OCI-LY3 (cell line): ENCODE results near the gene GPR87.

Source experiments
- H2AFZ ChIP-seq: fragments of 200-600, 300-600 bp; shearing (Covaris generic); 2 replicates; pipeline ENCODE4 v1.6.0; 2014; ENCODE audit warnings: antibody characterized with exemption, low read depth, low read length
- H3K27ac ChIP-seq: fragments of 200-600, 300-600 bp; sonication (generic); 2 replicates; pipeline ENCODE4 v1.5.1; 2014; ENCODE audit warnings: mild to moderate bottlenecking, low read length, moderate library complexity, mixed read lengths
- H3K27me3 ChIP-seq: fragments of 200-600, 300-600 bp; sonication (generic); 2 replicates; pipeline ENCODE4 v1.6.1; 2014; ENCODE audit warnings: low read depth, low read length, mixed read lengths
- H3K36me3 ChIP-seq: fragments of 200-600, 300-600 bp; sonication (generic); replicated peaks from 2 replicates; pipeline ENCODE3; 2014; ENCODE audit warnings: low read depth, low read length, mixed read lengths
- H3K4me1 ChIP-seq: fragments of 300-600, 200-600 bp; sonication (generic); 2 replicates; pipeline ENCODE4 v1.6.1; 2014; ENCODE audit warnings: low read length, mixed read lengths
- H3K4me2 ChIP-seq: fragments of 200-600, 300-600 bp; sonication (generic); 2 replicates; pipeline ENCODE4 v1.6.1; 2014; ENCODE audit warnings: low read length, mixed read lengths
- H3K4me3 ChIP-seq: fragments of 300-600, 200-600 bp; sonication (generic); 2 replicates; pipeline ENCODE4 v1.5.1; 2014; ENCODE audit warnings: antibody characterized with exemption, mild to moderate bottlenecking, low read length, moderate library complexity
- H3K79me2 ChIP-seq: fragments of 300-600, 200-600 bp; shearing (Covaris generic); 2 replicates; pipeline ENCODE4 v1.6.1; 2014; ENCODE audit warnings: mild to moderate bottlenecking, low read length, mixed read lengths
- H3K9ac ChIP-seq: fragments of 300-600, 200-600 bp; shearing (Covaris generic); 2 replicates; pipeline ENCODE4 v1.6.0; 2014; ENCODE audit warnings: mild to moderate bottlenecking, low read length, moderate library complexity
- H3K9me3 ChIP-seq: fragments of 200-600, 300-600 bp; shearing (Covaris generic); 2 replicates; pipeline ENCODE4 v1.6.1; 2014; ENCODE audit warnings: low read length, mixed read lengths; ENCODE audit not compliant: insufficient read depth
- H4K20me1 ChIP-seq: fragments of 200-600, 300-600 bp; sonication (generic); 2 replicates; pipeline ENCODE4 v1.6.1; 2016; ENCODE audit warnings: low read length, mixed read lengths; ENCODE audit not compliant: insufficient read depth
- CTCF ChIP-seq: fragments of 200-600, 300-600 bp; sonication (generic); IDR thresholded peaks from 2 replicates; pipeline ENCODE4 v1.5.1; 2014; ENCODE audit warnings: antibody characterized with exemption, low read length, low read depth
- EZH2phosphoT487 ChIP-seq: fragments of 200-600 bp; shearing (Covaris generic); IDR thresholded peaks from 2 replicates; pipeline ENCODE4 v1.6.1; 2018; ENCODE audit warnings: antibody characterized with exemption, mixed run types, low read depth

Gene GPR87

GRCh38 chr3:151346292-151346691 is 29.7 kb upstream of the GPR87 start:
- no peak overlapping the region for H3K27ac ChIP-seq
- H3K4me3 ChIP-seq = no peak overlapping the region
- no peaks in the 10 kb centered on the region for H4K20me1 ChIP-seq
- H3K27me3 ChIP-seq = no peaks in the 10 kb centered on the region
- peaks cover 9% of the 10 kb centered on the region for H3K4me1 ChIP-seq
- no peaks in the 10 kb centered on the region for H3K36me3 ChIP-seq
- no peaks in the 10 kb centered on the region for H3K79me2 ChIP-seq
- H3K9me3 ChIP-seq = no peaks in the 10 kb centered on the region
- no peak for TF ChIP-seq CTCF
- TF ChIP-seq EZH2phosphoT487 = no peak
- H3K9ac ChIP-seq = no peak overlapping the region
- no peak overlapping the region for H3K4me2 ChIP-seq
- no peak overlapping the region for H2AFZ ChIP-seq

- H3K4me1 ChIP-seq = peaks cover 5% of the 10 kb centered on the region; the same call in 1 of the 2 replicates
- H3K27ac ChIP-seq = no peak overlapping the region
- no peaks in the 10 kb centered on the region for H3K36me3 ChIP-seq
- H3K9ac ChIP-seq = no peak overlapping the region
- no peak overlapping the region for H3K4me3 ChIP-seq
- H2AFZ ChIP-seq = no peak overlapping the region
- no peaks in the 10 kb centered on the region for H4K20me1 ChIP-seq
- H3K79me2 ChIP-seq = no peaks in the 10 kb centered on the region
- TF ChIP-seq CTCF (no peak), EZH2phosphoT487 (no peak)
- no peak overlapping the region for H3K4me2 ChIP-seq
- no peaks in the 10 kb centered on the region for H3K9me3 ChIP-seq
- no peaks in the 10 kb centered on the region for H3K27me3 ChIP-seq
These were observed 29.2 kb upstream of the GPR87 start for GRCh38 chr3:151345859-151346258.

GRCh38 chr3:151331696-151332095 is 15.1 kb upstream of the GPR87 start:
- Histone ChIP-seq H3K27ac (no peak overlapping the region), H3K4me3 (no peak overlapping the region), H3K4me2 (no peak overlapping the region), H3K79me2 (no peaks in the 10 kb centered on the region), H3K9ac (no peak overlapping the region), H2AFZ (no peak overlapping the region), H3K36me3 (no peaks in the 10 kb centered on the region), H3K4me1 (peaks cover 34% of the 10 kb centered on the region), H3K27me3 (no peaks in the 10 kb centered on the region), H3K9me3 (no peaks in the 10 kb centered on the region), H4K20me1 (no peaks in the 10 kb centered on the region)
- TF ChIP-seq CTCF = no peak
- no peak for TF ChIP-seq EZH2phosphoT487

- no peak overlapping the region for H3K27ac ChIP-seq
- H3K27me3 ChIP-seq = no peaks in the 10 kb centered on the region
These were observed 14.3 kb upstream of the GPR87 start for GRCh38 chr3:151330899-151331298.

More at GRCh38 chr3:151330899-151331298, 14.3 kb upstream of the GPR87 start:
- no peak overlapping the region for H3K9ac ChIP-seq
- H3K4me3 ChIP-seq = no peak overlapping the region
- no peaks in the 10 kb centered on the region for H3K79me2 ChIP-seq
- H3K36me3 ChIP-seq = no peaks in the 10 kb centered on the region
- H3K4me2 ChIP-seq = peak overlapping the region; percentile 34
- H4K20me1 ChIP-seq = no peaks in the 10 kb centered on the region
- peaks cover 34% of the 10 kb centered on the region for H3K4me1 ChIP-seq
- no peaks in the 10 kb centered on the region for H3K9me3 ChIP-seq
- TF ChIP-seq EZH2phosphoT487 (no peak), CTCF (no peak)
- H2AFZ ChIP-seq = no peak overlapping the region
